NAMALWA (cell line): ENCODE results near the gene CMTM8.
A peak's percentile ranks its signal among the peaks of the same experiment; 100 is the strongest.
"Not testable (repeated sequence)": the region's sequence is repeated elsewhere in the genome, so short reads cannot be mapped to it uniquely, and the experiment has no call there.

Source experiments
- DNase-seq: peaks from one replicate; pipeline ENCODE4 v3.0.0-alpha.2; 2015; ENCODE audit warnings: low spot score

Gene CMTM8

GRCh38 chr3:32238453-32239306, at the start of gene CMTM8:
Gene CMTM8 (plus strand): TSS chr3:32238680. CDS start chr3:32238973, 293 bp downstream.
- peak; percentile 75 for DNase-seq

GRCh38 chr3:32189693-32190092, 48.8 kb upstream of the CMTM8 start:
- no peak for DNase-seq

GRCh38 chr3:32190556-32190955, 47.9 kb upstream of the CMTM8 start:
- not testable (repeated sequence) for DNase-seq

GRCh38 chr3:32193101-32193500, 45.4 kb upstream of the CMTM8 start:
- no peak for DNase-seq

- DNase-seq = no peak
Measured at GRCh38 chr3:32194653-32195052, 43.8 kb upstream of the CMTM8 start.

GRCh38 chr3:32195995-32196540, 42.4 kb upstream of the CMTM8 start:
- no peak for DNase-seq

- DNase-seq = no peak
Measured at GRCh38 chr3:32197991-32198390, 40.5 kb upstream of the CMTM8 start.

- DNase-seq = no peak
Measured at GRCh38 chr3:32198714-32199113, 39.8 kb upstream of the CMTM8 start.

GRCh38 chr3:32200490-32200889, 38.0 kb upstream of the CMTM8 start:
- DNase-seq = no peak

GRCh38 chr3:32200992-32201758, 37.3 kb upstream of the CMTM8 start:
- DNase-seq = no peak

GRCh38 chr3:32202496-32202895, 36.0 kb upstream of the CMTM8 start:
- DNase-seq = no peak

- no peak for DNase-seq
Measured at GRCh38 chr3:32203854-32204253, 34.6 kb upstream of the CMTM8 start.

- no peak for DNase-seq
Measured at GRCh38 chr3:32208447-32208846, 30.0 kb upstream of the CMTM8 start.

- DNase-seq = no peak
Measured at GRCh38 chr3:32215185-32215584, 23.3 kb upstream of the CMTM8 start.

GRCh38 chr3:32216172-32216783, 22.2 kb upstream of the CMTM8 start:
- no peak for DNase-seq

- DNase-seq = no peak
Measured at GRCh38 chr3:32217339-32217738, 21.1 kb upstream of the CMTM8 start.

- DNase-seq = no peak
Measured at GRCh38 chr3:32219537-32219936, 18.9 kb upstream of the CMTM8 start.

- no peak for DNase-seq
Measured at GRCh38 chr3:32220006-32220405, 18.5 kb upstream of the CMTM8 start.

GRCh38 chr3:32222950-32223349, 15.5 kb upstream of the CMTM8 start:
- DNase-seq = no peak

- DNase-seq = no peak
Measured at GRCh38 chr3:32224016-32224516, 14.4 kb upstream of the CMTM8 start.

GRCh38 chr3:32226875-32227500, 11.5 kb upstream of the CMTM8 start:
- no peak for DNase-seq

- DNase-seq = not testable (repeated sequence)
Measured at GRCh38 chr3:32228743-32229142, 9.7 kb upstream of the CMTM8 start.
